Ishikawa (cell line): ENCODE measurements around the gene LTO1.

Experiments
- CEBPB ChIP-seq: IDR thresholded peaks from 2 replicates; pipeline ENCODE4 v1.6.1; 2012
- CREB1 ChIP-seq: IDR thresholded peaks from 2 replicates; pipeline ENCODE4 v1.6.1; 2012; ENCODE audit warnings: low read depth
- EGR1 ChIP-seq: IDR thresholded peaks from 2 replicates; pipeline ENCODE4 v1.6.1; 2012
- EP300 ChIP-seq: IDR thresholded peaks from 2 replicates; pipeline ENCODE4 v1.6.1; 2012; ENCODE audit warnings: borderline replicate concordance
- FOXM1 ChIP-seq: IDR thresholded peaks from 2 replicates; pipeline ENCODE4 v1.6.1; 2012; ENCODE audit warnings: low read depth, borderline replicate concordance
- NFIC ChIP-seq: IDR thresholded peaks from 2 replicates; pipeline ENCODE4 v1.6.1; 2012
- RAD21 ChIP-seq: IDR thresholded peaks from 2 replicates; pipeline ENCODE4 v1.6.1; 2012; ENCODE audit warnings: low read depth
- TAF1 ChIP-seq: IDR thresholded peaks from 2 replicates; pipeline ENCODE4 v1.6.1; 2012; ENCODE audit warnings: low read depth, mild to moderate bottlenecking
- TCF12 ChIP-seq: IDR thresholded peaks from 2 replicates; pipeline ENCODE4 v1.6.1; 2012; ENCODE audit warnings: low read depth
- TEAD4 ChIP-seq: IDR thresholded peaks from 2 replicates; pipeline ENCODE4 v1.6.1; 2012
- YY1 ChIP-seq: IDR thresholded peaks from 2 replicates; pipeline ENCODE4 v1.6.1; 2012; ENCODE audit warnings: low read depth
- ZBTB7A ChIP-seq: IDR thresholded peaks from 2 replicates; pipeline ENCODE4 v1.6.1; 2012; ENCODE audit warnings: low read depth
- TF ChIP-seq, protein P1 (sequence below): IDR thresholded peaks from 2 replicates; pipeline ENCODE4 v1.6.1; 2012; ENCODE audit warnings: low read depth, mild to moderate bottlenecking
- TF ChIP-seq, protein P2 (sequence below): IDR thresholded peaks from 2 replicates; pipeline ENCODE4 v1.6.1; 2012
- TF ChIP-seq, protein P3 (sequence below): IDR thresholded peaks from 2 replicates; pipeline ENCODE4 v1.6.1; 2012

Gene LTO1

GRCh38 chr11:69660001-69660500, 15.1 kb downstream of the LTO1 start:
- no peak for TF ChIP-seq RAD21
- TF ChIP-seq NFIC = no peak

GRCh38 chr11:69659591-69659990, 15.6 kb downstream of the LTO1 start:
- TF ChIP-seq, protein P1, sequence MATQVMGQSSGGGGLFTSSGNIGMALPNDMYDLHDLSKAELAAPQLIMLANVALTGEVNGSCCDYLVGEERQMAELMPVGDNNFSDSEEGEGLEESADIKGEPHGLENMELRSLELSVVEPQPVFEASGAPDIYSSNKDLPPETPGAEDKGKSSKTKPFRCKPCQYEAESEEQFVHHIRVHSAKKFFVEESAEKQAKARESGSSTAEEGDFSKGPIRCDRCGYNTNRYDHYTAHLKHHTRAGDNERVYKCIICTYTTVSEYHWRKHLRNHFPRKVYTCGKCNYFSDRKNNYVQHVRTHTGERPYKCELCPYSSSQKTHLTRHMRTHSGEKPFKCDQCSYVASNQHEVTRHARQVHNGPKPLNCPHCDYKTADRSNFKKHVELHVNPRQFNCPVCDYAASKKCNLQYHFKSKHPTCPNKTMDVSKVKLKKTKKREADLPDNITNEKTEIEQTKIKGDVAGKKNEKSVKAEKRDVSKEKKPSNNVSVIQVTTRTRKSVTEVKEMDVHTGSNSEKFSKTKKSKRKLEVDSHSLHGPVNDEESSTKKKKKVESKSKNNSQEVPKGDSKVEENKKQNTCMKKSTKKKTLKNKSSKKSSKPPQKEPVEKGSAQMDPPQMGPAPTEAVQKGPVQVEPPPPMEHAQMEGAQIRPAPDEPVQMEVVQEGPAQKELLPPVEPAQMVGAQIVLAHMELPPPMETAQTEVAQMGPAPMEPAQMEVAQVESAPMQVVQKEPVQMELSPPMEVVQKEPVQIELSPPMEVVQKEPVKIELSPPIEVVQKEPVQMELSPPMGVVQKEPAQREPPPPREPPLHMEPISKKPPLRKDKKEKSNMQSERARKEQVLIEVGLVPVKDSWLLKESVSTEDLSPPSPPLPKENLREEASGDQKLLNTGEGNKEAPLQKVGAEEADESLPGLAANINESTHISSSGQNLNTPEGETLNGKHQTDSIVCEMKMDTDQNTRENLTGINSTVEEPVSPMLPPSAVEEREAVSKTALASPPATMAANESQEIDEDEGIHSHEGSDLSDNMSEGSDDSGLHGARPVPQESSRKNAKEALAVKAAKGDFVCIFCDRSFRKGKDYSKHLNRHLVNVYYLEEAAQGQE = no peak
- TF ChIP-seq YY1 (no peak), EGR1 (no peak), TAF1 (no peak), EP300 (no peak), ZBTB7A (no peak), RAD21 (no peak), CEBPB (no peak), NFIC (no peak), FOXM1 (no peak), TEAD4 (no peak), TCF12 (no peak), CREB1 (no peak)
- TF ChIP-seq, protein P2, sequence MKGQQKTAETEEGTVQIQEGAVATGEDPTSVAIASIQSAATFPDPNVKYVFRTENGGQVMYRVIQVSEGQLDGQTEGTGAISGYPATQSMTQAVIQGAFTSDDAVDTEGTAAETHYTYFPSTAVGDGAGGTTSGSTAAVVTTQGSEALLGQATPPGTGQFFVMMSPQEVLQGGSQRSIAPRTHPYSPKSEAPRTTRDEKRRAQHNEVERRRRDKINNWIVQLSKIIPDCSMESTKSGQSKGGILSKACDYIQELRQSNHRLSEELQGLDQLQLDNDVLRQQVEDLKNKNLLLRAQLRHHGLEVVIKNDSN = no peak

DNA sequence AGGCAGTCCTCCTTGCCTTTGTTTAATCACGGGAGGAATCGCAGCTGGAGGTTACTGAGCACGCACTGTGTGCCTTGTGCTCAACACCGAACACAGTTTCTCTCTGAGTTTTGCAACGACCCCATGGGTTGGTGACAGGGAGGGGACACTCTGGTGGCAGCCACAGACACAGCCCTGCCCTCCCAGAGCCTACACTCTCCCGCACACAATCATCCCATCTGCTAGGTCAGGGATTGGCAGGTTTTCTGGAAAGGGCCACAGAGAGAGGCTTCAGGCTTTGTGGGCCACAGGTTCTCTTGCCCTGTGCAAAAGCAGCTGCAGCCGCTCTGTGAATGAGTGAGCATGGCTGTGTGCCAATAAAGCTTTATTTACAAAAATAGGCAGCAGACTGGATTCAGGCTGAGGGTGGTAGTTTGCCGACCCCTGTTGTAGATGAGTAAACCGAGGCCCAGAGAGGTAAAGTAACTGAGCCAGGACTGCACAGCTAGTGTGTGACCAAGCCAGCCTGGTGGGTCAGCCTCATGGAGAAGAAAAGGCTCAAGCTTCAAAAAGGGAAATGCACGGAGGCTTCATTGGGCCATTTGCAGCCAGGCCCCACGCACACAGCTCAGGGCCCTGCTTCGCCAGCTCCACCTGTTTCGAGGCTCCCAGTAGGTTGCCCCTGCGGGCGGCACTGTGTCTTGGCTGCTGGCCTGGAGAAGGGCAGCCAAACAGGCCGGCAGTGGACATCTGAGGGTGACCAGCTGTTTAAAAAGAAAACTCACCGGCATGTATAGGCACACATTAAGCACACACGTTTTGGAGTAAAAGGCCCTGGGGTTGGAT, 16.3 kb downstream of the LTO1 start:
- TF ChIP-seq NFIC (peak; percentile 45), TCF12 (no peak), YY1 (no peak)
- TF ChIP-seq, protein P3, sequence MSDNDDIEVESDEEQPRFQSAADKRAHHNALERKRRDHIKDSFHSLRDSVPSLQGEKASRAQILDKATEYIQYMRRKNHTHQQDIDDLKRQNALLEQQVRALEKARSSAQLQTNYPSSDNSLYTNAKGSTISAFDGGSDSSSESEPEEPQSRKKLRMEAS = 0 out of 2 replicates have a peak, but pooled peaks have one; percentile 32

DNA sequence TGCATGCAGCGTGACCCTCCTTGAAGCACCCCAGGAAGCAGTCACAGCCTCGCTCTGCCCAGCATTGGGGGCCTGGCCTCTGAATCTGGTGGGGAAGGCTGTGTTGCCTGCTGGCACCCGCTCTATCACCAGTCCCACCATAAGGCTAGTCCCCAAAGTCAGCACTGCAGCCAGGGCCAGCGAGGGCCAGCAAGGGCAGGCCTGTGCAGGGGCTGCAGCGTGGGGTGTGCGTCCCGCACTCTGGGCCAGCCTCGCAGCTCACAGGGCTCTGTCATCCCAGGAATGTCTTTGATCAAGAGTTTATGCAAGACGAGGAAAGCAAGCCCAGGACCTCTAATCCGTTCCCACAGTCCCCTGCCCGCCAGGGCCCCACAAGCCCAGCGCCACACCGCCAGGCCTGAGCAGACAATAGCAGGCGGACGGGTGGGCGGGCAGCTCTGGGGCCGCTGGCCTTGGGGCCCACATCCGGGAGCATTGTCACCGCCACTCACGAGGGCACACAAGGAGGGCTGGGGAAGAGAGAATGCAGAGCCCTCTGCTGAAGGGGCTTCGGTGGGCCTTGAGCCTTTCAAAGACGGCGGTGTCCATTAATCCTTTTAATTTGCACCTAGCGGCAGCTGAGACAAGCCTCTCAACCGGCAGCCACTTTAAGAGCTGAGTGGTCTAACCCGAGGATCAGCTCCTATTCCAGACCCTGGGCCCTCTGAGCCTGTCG, 17.1 kb downstream of the LTO1 start:
- TF ChIP-seq TEAD4 = peak; percentile 61
- peak; percentile 25; the same call in 1 of the 2 replicates for TF ChIP-seq EP300
- TF ChIP-seq TAF1 = no peak

GRCh38 chr11:69657456-69657910, 17.7 kb downstream of the LTO1 start:
- TF ChIP-seq EGR1 = no peak
- no peak for TF ChIP-seq TEAD4
- TF ChIP-seq TCF12 = no peak

DNA sequence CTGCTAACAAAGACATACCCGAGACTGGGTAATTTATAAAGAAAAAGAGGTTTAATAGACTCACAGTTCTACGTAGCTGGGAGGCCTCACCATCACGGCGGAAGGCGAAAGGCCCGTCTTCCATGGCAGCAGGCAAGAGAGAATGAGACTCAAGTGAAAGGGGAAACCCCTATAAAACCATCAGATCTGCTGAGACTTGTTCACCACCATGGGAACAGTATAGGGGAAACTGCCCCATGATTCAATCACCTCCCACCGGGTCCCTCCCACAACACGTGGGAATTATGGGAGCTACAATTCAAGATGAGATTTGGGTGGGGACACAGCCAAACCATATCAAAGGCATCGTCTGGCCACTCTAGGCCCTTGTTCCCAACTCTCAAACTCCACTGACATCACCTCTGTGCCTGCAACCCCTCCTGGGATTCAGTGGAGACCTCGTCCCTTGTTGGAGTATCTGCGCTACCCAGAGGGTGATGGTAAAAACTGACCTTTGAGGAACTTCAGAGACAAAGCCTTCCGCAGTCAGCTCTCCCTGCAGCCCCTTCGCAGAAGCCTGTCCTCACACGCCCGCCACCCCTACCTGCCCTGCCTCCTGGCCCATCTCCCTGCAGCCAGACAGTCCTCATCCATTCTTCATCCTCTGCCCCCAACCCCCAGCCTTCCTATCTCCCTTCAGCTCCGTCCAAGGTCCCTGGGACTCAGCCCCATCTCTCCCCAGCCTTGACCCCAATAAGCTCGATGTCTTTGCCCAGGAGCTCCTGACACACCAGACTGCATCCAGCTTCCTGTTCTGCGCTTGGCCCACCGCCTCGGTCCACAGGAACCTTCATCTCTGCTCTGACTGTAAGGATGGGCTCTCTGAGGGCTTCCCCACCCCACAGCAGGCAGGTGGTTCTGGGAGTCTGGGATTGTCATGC, 18.4 kb downstream of the LTO1 start:
- TF ChIP-seq TAF1 (no peak), FOXM1 (no peak), TCF12 (no peak), RAD21 (no peak), CREB1 (no peak), YY1 (no peak), EP300 (no peak), EGR1 (no peak)
- TF ChIP-seq, protein P1 = no peak
